ENCODE results near the gene MAML3. TPM values are rescaled to one million over a fixed set of nuclear protein-coding genes. Genes with fewer than 3 reads are reported as not detected.

The MAML3 gene
- polyA plus RNA-seq, 1 donor (not counting 4 experiments of a cell fraction or from before 2014, with no cell fraction given): 0.68 TPM

DNA sequence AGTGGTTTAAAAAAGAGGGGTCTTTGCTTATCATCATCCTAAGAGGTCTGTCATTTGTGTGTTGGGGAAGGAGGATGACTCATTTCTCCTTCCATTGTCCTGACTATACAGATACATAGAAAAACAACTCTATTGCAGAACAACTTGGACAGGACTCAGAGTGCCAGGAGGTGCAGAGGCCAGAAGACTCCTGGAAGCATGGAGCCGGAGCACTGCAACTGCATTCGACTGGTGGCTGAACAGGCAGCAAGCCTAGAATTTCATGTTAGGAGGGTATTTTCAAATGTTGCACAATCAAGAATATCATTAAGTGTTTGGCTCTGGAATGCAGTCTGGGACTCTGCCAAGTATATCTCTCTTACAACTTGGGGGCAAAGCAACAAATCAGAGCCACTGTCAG is 35.0 kb upstream of the MAML3 start:
- Histone ChIP-seq H3K4me2 (ENCODE audit: control insufficient read depth, extremely low read depth, insufficient read depth, low read depth, low read length) (no peak overlapping the region), H3K27me3 (ENCODE audit: control insufficient read depth, extremely low read depth, insufficient read depth, low read length) (no peaks in the 10 kb centered on the region), H4K20me1 (ENCODE audit: control insufficient read depth, extremely low read depth, insufficient read depth, low read length) (no peaks in the 10 kb centered on the region), H3K9me3 (ENCODE audit: control insufficient read depth, low read depth, low read length) (no peaks in the 10 kb centered on the region), H3K4me3 (ENCODE audit: control insufficient read depth in 2 of 3, extremely low read depth in 1 of 3, insufficient read depth in 2 of 3, low read depth in 1 of 3, low read length in 3 of 3) (no peak overlapping the region), H3K4me1 (ENCODE audit: control insufficient read depth, extremely low read depth, insufficient read depth, low read length) (peaks cover 25% of the 10 kb centered on the region), H3K36me3 (ENCODE audit: control insufficient read depth in 2 of 2, extremely low read depth in 1 of 2, insufficient read depth in 2 of 2, low read length in 2 of 2) (no peaks in the 10 kb centered on the region), H3K9me1 (ENCODE audit: control insufficient read depth, extremely low read depth, insufficient read depth, low read length) (no peaks in the 10 kb centered on the region), H3K79me2 (ENCODE audit: control insufficient read depth, insufficient read depth, low read length) (no peaks in the 10 kb centered on the region), H2AFZ (ENCODE audit: control insufficient read depth, low read length) (no peak overlapping the region), H3K27ac (ENCODE audit: control insufficient read depth, insufficient read depth, low read length) (no peak overlapping the region), H3K9ac (ENCODE audit: control insufficient read depth, extremely low read depth, insufficient read depth, low read length) (no peak overlapping the region)
- no peak for DNase-seq (ENCODE audit: low read depth, low spot score)
- dilution Hi-C loops (cut with MboI; ENCODE audit: extremely low pct_ligation_motif_present, low sequenced_read_pairs): no loop called here
- peak; percentile 81 for FAIRE-seq
- no peak for TF ChIP-seq EZH2 (IDR thresholded peaks at IDR 0.05; ENCODE audit: low read length)
- TF ChIP-seq, protein P1, sequence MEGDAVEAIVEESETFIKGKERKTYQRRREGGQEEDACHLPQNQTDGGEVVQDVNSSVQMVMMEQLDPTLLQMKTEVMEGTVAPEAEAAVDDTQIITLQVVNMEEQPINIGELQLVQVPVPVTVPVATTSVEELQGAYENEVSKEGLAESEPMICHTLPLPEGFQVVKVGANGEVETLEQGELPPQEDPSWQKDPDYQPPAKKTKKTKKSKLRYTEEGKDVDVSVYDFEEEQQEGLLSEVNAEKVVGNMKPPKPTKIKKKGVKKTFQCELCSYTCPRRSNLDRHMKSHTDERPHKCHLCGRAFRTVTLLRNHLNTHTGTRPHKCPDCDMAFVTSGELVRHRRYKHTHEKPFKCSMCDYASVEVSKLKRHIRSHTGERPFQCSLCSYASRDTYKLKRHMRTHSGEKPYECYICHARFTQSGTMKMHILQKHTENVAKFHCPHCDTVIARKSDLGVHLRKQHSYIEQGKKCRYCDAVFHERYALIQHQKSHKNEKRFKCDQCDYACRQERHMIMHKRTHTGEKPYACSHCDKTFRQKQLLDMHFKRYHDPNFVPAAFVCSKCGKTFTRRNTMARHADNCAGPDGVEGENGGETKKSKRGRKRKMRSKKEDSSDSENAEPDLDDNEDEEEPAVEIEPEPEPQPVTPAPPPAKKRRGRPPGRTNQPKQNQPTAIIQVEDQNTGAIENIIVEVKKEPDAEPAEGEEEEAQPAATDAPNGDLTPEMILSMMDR (optimal IDR thresholded peaks at IDR 0.05 in 1 of 3, IDR thresholded peaks at IDR 0.05 in 1 of 3, conservative IDR thresholded peaks at IDR 0.05 in 1 of 3; ENCODE audit: extremely low read depth in 1 of 3, insufficient read depth in 2 of 3, low read length in 3 of 3): no peak

GRCh38 chr4:140187316-140187695 is 33.3 kb upstream of the MAML3 start:
- no peak overlapping the region for H3K9ac ChIP-seq (ENCODE audit: control insufficient read depth, extremely low read depth, insufficient read depth, low read length)
- TF ChIP-seq EZH2 (IDR thresholded peaks at IDR 0.05; ENCODE audit: low read length): no peak
- TF ChIP-seq, protein P1 (optimal IDR thresholded peaks at IDR 0.05 in 1 of 3, IDR thresholded peaks at IDR 0.05 in 1 of 3, conservative IDR thresholded peaks at IDR 0.05 in 1 of 3; ENCODE audit: extremely low read depth in 1 of 3, insufficient read depth in 2 of 3, low read length in 3 of 3): no peak
- DNase-seq (ENCODE audit: low read depth, low spot score): no peak
- H2AFZ ChIP-seq (ENCODE audit: control insufficient read depth, low read length): no peak overlapping the region
- dilution Hi-C loops (cut with MboI; ENCODE audit: extremely low pct_ligation_motif_present, low sequenced_read_pairs): no loop called here
- no peak for FAIRE-seq
- H3K36me3 ChIP-seq (ENCODE audit: control insufficient read depth in 2 of 2, extremely low read depth in 1 of 2, insufficient read depth in 2 of 2, low read length in 2 of 2): no peaks in the 10 kb centered on the region
- H3K4me3 ChIP-seq (ENCODE audit: control insufficient read depth in 2 of 3, extremely low read depth in 1 of 3, insufficient read depth in 2 of 3, low read depth in 1 of 3, low read length in 3 of 3): no peak overlapping the region
- no peaks in the 10 kb centered on the region for H4K20me1 ChIP-seq (ENCODE audit: control insufficient read depth, extremely low read depth, insufficient read depth, low read length)
- no peaks in the 10 kb centered on the region for H3K9me3 ChIP-seq (ENCODE audit: control insufficient read depth, low read depth, low read length)
- H3K9me1 ChIP-seq (ENCODE audit: control insufficient read depth, extremely low read depth, insufficient read depth, low read length): no peaks in the 10 kb centered on the region
- H3K79me2 ChIP-seq (ENCODE audit: control insufficient read depth, insufficient read depth, low read length): no peaks in the 10 kb centered on the region
- H3K4me2 ChIP-seq (ENCODE audit: control insufficient read depth, extremely low read depth, insufficient read depth, low read depth, low read length): no peak overlapping the region
- no peaks in the 10 kb centered on the region for H3K27me3 ChIP-seq (ENCODE audit: control insufficient read depth, extremely low read depth, insufficient read depth, low read length)
- H3K27ac ChIP-seq (ENCODE audit: control insufficient read depth, insufficient read depth, low read length): peak overlapping the region; percentile 61
- H3K4me1 ChIP-seq (ENCODE audit: control insufficient read depth, extremely low read depth, insufficient read depth, low read length): peaks cover 25% of the 10 kb centered on the region
